HL-60/S4 treated with phorbol 12-myristate 13-acetate at 8.2 ng/mL for 4 days and 3 days (cell line): ENCODE results near the gene EID3.

ENCODE experiments used
- in situ Hi-C: fragments of 300-500 bp; cut with MboI; formaldehyde crosslinking; loops from 2 replicates; pipeline ENCODE4 v1.15.0; 2022; ENCODE audit warnings: low sequenced_read_pairs

EID3 gene

DNA sequence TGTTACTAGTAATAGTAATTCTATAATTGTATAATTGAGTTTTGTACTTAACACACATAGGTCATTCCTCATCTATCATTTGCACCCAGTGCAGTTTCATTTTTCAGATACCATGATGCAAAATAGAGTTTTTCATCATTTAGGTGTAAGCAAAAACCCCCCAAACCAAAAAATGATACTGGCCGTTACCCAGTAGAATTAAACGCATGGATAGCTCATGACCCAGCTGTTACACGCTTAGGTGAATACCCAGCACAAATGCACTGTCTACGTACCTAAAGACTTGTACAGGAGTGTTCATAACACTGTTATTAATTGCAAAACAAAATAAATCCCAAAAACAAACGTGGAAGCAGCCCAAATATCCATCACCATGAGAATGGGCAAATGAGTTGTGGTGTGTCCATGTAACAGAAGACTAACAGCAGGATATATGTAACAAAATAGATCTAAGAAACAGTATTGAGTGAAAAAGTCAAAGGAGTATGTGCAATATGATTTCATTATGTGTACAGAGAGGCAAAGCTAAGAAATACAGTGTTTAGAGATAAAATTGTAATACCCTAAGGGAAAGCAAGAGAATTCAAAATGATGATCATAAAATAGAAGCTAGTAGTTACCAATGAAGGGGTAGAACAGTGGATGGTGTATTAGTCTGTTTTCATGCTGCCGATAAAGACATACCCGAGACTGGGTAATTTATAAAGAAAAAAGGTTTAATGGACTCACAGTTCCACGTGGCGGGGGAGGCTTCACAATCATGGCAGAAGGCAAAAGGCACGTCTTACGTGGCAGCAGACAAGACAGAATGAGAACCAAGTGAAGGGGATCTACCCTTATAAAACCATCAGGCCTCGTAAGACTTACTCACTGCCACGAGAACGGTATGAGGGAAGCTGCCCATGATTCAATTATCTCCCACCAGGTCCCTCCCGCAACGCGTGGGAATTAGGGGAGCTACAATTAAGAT, 49.8 kb downstream of the EID3 start:
- in situ Hi-C loops: loop anchor here (25.0 kb wide), 1 partner anchor 141 kb away; the partner anchor contains the start of gene TXNRD1

DNA sequence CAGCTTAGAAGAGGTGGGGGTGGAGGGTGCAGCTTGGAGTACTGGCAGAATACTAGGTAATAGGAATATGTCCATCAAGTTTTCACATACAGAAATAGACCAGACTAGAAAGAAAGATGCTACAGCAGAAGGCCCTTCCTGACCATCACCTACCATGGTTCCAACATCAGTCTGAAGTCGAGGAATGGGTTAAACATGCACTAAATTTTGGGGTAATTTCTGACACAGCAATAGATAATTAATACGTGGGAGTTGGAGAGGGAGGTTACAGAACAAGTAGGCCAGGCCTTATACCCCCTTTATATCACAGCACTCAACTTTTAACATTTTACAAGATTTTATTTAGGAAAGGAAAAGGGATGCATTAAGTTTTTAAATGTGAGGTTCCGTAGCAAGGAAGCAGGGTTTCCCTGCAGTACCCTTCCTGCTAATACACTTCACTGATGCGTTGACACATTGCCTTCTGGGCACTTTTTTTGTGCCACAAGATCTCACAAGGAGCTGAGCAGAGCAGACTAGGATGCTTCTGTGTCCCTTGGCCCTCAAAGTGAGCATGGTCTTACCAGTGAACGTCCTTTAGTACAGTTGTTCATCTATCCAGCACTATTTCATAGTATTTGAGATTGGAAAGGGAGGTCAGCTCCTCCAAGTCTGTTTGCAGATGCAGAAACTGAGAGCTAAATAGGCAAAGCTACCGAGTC, 50.8 kb downstream of the EID3 start:
- in situ Hi-C loops: loop anchor here (25.0 kb wide), 1 partner anchor 142 kb away; the partner anchor contains the start of gene TXNRD1
